ENCODE measurements around the gene EIF5. TPM values are rescaled to one million over a fixed set of nuclear protein-coding genes. Genes with fewer than 3 reads are reported as not detected.

The EIF5 gene
- total and polyA plus RNA-seq, 2 of the 4 experiments (the other 2 are of a cell fraction) = 181 to 241 TPM

- POLR2A ChIA-PET (ENCODE audit: unreplicated experiment) = interaction anchor here (0.6 to 0.7 kb wide), 2 partner anchors 27 to 46 kb away, joined by 3 to 5 read pairs; no protein-coding TSS in a partner anchor
These were observed 10.1 kb downstream of the EIF5 start for GRCh38 chr14:103343905-103344797.

More at GRCh38 chr14:103343905-103344797, 10.1 kb downstream of the EIF5 start:
- Histone ChIP-seq H3K9me3 (ENCODE audit: control insufficient read depth, insufficient read depth, low read length) (no peaks in the 10 kb centered on the region), H3K79me1 (ENCODE audit: low read depth in 1 of 2, low read length in 2 of 2) (peaks cover 22 to 37% of the 10 kb centered on the region in 2 experiments), H4K5ac (ENCODE audit: low read depth, low read length) (no peak overlapping the region), H3K56ac (ENCODE audit: extremely low read depth, insufficient read depth, low read length) (no peak overlapping the region), H3K27me3 (ENCODE audit: control insufficient read depth, insufficient read depth, low read length) (no peaks in the 10 kb centered on the region), H3K23ac (ENCODE audit: low read depth, low read length) (no peak overlapping the region), H4K91ac (ENCODE audit: insufficient read depth, low read depth, low read length) (no peak overlapping the region), H3K9ac (ENCODE audit: low read depth, low read length) (no peak overlapping the region), H4K20me1 (ENCODE audit: insufficient read depth, low read length) (peaks cover 33% of the 10 kb centered on the region), H3K4me1 (ENCODE audit: control insufficient read depth, insufficient read depth, low read length) (no peaks in the 10 kb centered on the region; the same call in 1 of the 2 replicates), H3K4ac (ENCODE audit: low read depth, low read length) (no peak overlapping the region), H2BK20ac (ENCODE audit: low read depth, low read length) (no peak overlapping the region), H2BK120ac (ENCODE audit: low read depth, low read length) (no peak overlapping the region), H3K9me1 (ENCODE audit: insufficient read depth, low read length) (peaks cover 3% of the 10 kb centered on the region; the same call in 1 of the 2 replicates), H2BK5ac (ENCODE audit: low read depth, low read length, poor library complexity, severe bottlenecking) (no peak overlapping the region), H3K4me3 (ENCODE audit: insufficient read depth, low read depth, low read length) (no peak overlapping the region), H3K18ac (ENCODE audit: low read depth, low read length) (no peak overlapping the region), H2AFZ (replicated peaks; ENCODE audit: low read length, poor library complexity) (no peak overlapping the region), H2AK9ac (replicated peaks; ENCODE audit: low read depth, low read length, poor library complexity) (no peak overlapping the region), H3K27ac (ENCODE audit: insufficient read depth, low read length) (no peak overlapping the region), H2AK5ac (ENCODE audit: low read depth, low read length) (no peak overlapping the region), H2BK15ac (ENCODE audit: low read depth, low read length) (no peak overlapping the region), H3K36me3 (ENCODE audit: control insufficient read depth, insufficient read depth, low read length) (peaks cover 48% of the 10 kb centered on the region), H3K4me2 (ENCODE audit: low read depth, low read length) (no peak overlapping the region), H3K14ac (replicated peaks; ENCODE audit: low read depth, low read length) (no peak overlapping the region), H4K8ac (ENCODE audit: low read depth in 2 of 2, low read length in 2 of 2) (no peak overlapping the region)
- dilution Hi-C loops (cut with HindIII; ENCODE audit: low sequenced_read_pairs, unreplicated experiment) = no loop called here
- DNase-seq (no peak), ATAC-seq (ENCODE audit: low read depth) (no peak)
- TF ChIP-seq RAD21 (IDR thresholded peaks at IDR 0.05; ENCODE audit: low read length) (no peak), CHD1 (IDR thresholded peaks at IDR 0.05; ENCODE audit: low read depth, low read length) (no peak), FOS (IDR thresholded peaks at IDR 0.05; ENCODE audit: low read depth, low read length) (no peak), MAZ (IDR thresholded peaks at IDR 0.05; ENCODE audit: borderline replicate concordance, low read depth, low read length) (no peak)
- in situ Hi-C loops (cut with MboI; ENCODE audit: low sequenced_read_pairs) = no loop called here
- CTCF ChIA-PET = interaction anchor here (0.8 kb wide), 1 partner anchor 47 kb away, joined by 3 read pairs; no protein-coding TSS in a partner anchor
- WGBS, 2 experiments (ENCODE audit: extremely low coverage in 2 of 2, insufficient read length in 1 of 2) = 100% methylated on average over 1 of the region's 5 CpGs; no CpG with 5 or more reads in 1 of the 2 experiments
- intact Hi-C loops (cut with micrococcal nuclease) = loop anchor here (2.0 kb wide), 1 partner anchor 47 kb away; no protein-coding TSS in a partner anchor
- no TSS peak for BruUV-seq (replicated peaks)
